Gastroesophageal sphincter (tissue), 3 donors: Measurements from ENCODE around the gene ZC2HC1B.
"Not testable (repeated sequence)": the region's sequence is repeated elsewhere in the genome, so short reads cannot be mapped to it uniquely, and the experiment has no call there.

Source experiments
- EP300 ChIP-seq: sonication (generic); formaldehyde crosslinking; IDR thresholded peaks from one replicate; pipeline ENCODE4 v1.6.1; 2017; ENCODE audit warnings: antibody characterized with exemption, mild to moderate bottlenecking
- POLR2AphosphoS5 ChIP-seq: sonication (generic); formaldehyde crosslinking; IDR thresholded peaks from one replicate; pipeline ENCODE4 v1.6.1; 2017; ENCODE audit warnings: antibody characterized with exemption
- TF ChIP-seq, protein P1 (sequence below), 4 experiments: fragments of 200-600 bp in 2 of 4; fragments of 450-650 bp in 2 of 4; sonication (generic) in 1 of 4; IDR thresholded peaks; one replicate each; pipeline ENCODE4 v1.5.1; 2017 to 2019; ENCODE audit warnings: antibody characterized with exemption in 4 of 4, mild to moderate bottlenecking in 2 of 4, moderate library complexity in 2 of 4

DNA sequence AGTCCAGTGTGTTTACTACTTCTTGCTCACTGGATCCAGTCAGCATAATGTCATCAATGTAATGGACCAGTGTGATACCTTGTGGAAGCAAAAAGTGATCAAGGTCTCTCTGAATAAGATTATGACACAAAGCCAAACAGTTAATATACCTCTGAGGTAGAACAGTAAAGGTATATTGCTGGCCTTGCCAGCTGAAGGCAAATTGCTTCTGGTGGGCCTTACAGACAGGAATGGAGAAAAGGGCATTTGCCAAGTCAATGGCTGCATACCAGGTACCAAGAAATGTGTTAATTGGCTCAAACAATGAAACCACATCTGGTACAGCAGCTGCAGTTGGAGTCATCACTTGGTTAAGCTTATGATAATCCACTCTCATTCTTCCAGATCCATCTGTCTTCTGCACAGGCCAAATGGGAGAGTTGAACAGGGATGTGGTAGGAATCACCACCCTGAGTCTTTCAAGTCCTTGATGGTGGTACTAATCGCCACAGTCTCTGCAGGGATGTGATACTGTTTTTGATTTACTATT is 7.0 kb downstream of the ZC2HC1B start:
- TF ChIP-seq, protein P1, sequence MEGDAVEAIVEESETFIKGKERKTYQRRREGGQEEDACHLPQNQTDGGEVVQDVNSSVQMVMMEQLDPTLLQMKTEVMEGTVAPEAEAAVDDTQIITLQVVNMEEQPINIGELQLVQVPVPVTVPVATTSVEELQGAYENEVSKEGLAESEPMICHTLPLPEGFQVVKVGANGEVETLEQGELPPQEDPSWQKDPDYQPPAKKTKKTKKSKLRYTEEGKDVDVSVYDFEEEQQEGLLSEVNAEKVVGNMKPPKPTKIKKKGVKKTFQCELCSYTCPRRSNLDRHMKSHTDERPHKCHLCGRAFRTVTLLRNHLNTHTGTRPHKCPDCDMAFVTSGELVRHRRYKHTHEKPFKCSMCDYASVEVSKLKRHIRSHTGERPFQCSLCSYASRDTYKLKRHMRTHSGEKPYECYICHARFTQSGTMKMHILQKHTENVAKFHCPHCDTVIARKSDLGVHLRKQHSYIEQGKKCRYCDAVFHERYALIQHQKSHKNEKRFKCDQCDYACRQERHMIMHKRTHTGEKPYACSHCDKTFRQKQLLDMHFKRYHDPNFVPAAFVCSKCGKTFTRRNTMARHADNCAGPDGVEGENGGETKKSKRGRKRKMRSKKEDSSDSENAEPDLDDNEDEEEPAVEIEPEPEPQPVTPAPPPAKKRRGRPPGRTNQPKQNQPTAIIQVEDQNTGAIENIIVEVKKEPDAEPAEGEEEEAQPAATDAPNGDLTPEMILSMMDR (IDR thresholded peaks at IDR 0.05) = not testable (repeated sequence)
- not testable (repeated sequence) for TF ChIP-seq POLR2AphosphoS5, EP300
